Adipose tissue (tissue), 3 donors: ENCODE measurements around the gene ZNF132. TPM values are rescaled to one million over a fixed set of nuclear protein-coding genes. Genes with fewer than 3 reads are reported as not detected.
A peak's percentile ranks its signal among the peaks of the same experiment; 100 is the strongest.
"Not testable (repeated sequence)": the region's sequence is repeated elsewhere in the genome, so short reads cannot be mapped to it uniquely, and the experiment has no call there.

Source experiments
- H3K27ac ChIP-seq: one replicate; pipeline ENCODE4 v1.5.1; 2013; ENCODE audit warnings: low read depth, low read length
- WGBS, 3 donors: extraction: QIAGEN DNeasy Blood & Tissue Kit; methylation state at CpG; one replicate each; pipeline ENCODE4 v1.1.7; 2013; 5-methylcytosine and 5-hydroxymethylcytosine counted together
- polyA plus RNA-seq, 3 donors: library from polyadenylated mRNA; stranded (reverse); fragments of 200-250 nt; gene quantifications; one replicate each; pipeline ENCODE4 v1.2.3, GENCODE V29; 2013
- donor health status: healthy with polysubstance abuse.
- donor health status: Bipolar disorder and iron deficiency.
- donor health status: healthy.

The ZNF132 gene
- polyA plus RNA-seq, 3 donors: 0.45 to 1.0 (median 0.89) TPM

DNA sequence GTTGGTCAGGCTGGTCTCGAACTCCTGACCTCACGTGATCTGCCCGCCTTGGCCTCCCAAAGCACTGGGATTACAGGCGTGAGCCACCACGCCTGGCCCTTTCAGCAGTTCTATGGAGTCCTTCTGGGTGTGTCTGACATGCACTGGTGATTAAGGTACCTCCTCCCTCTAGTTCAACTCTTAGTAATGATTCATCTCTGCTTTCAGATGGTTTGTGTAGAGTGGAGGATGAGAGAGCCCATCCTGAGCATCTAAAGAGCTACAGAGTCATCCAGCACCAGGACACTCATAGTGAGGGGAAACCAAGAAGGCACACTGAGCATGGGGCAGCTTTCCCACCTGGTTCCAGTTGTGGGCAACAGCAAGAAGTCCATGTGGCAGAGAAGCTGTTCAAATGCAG is 23.3 kb downstream of the ZNF132 start:
- no peak overlapping the region for H3K27ac ChIP-seq
- 97 to 100% (median 98%) methylated on average over 5 of the region's 5 CpGs for WGBS, 3 donors

DNA sequence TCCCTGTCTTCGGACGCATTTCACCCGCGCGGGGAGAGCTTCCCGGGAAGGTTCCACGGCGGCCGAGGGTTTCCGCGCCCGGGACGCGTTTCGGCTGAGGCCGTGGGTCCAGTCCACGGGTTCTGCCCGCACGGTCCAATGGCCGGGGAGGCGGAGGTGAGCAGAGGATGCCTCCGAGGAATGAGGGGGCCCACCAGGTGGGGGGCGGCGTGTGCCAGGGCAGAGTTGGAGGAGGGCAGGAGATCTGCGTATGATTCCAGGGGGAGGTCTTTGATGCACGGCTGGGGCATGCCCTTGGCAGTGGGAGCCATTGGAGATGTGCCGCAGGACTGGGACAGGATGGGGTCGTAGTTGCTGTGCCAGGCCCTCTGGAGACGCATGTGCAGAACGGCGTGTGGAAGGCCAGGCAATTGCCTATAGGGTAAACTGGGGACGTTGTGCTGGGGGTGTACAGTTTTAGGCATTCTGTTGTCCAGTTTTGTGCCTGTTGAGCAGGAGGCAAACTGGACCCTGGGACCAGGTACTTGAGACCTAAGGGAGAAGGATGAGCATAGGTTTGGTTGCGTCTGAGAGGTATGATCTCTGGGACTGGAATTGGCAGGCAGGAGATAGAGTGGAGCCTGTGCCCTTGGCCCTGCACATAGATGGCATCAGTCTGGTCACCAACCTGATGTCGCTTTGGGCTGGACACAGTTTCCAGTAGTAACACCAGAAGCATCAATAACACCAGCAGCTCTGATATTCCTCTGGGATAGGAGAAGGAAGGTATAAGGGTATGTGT is 30.8 kb downstream of the ZNF132 start:
- peak overlapping the region; percentile 65 for H3K27ac ChIP-seq

DNA sequence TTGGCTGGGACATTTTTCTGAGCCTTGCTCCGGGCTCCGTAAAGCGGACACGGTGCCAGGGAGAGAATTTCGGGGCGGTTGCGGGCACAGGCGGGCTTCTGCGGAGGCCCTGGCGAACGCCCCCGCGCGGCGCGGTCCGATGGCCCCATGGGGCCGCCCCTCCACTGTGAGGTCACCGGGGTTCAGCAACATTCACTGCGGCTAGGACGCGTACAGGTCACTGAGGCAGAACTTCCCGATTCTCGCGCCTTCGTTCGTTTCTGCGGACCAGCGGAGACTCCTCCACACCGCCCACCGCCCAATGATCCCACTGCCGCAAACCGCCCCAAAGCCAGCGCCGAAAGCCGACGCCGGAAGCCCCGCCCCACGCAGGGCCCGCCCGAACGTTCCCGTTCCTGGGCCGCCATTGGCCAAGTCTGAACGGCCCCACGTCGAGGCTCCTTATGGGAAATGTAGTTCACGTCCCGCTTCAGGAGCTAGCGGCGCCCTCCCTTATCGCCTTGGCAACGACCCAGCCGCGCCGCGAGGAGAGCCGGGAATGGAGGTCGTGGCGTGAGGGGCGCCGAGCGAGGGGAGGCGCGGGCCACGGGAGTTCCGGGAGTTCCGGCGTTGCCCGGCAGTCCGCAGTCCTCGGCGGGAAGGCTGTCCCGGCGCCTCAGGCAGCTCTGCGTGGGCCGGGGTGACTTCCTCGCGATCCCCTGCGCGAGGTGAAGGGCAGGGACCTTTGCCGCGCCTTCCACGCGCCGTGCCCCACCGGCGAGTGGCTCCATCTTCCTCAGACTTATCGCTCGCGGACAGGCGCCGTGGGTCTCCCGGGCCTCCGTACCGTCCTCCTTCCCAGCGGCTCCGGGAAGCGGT is 31.6 kb downstream of the ZNF132 start, which contains the start of gene ZNF584:
Gene ZNF584, plus strand, starts transcription at position 498 of the 858 bp plus-strand sequence. CDS start 499 bp downstream, outside the sequence.
- H3K27ac ChIP-seq: peak within 1 kb of the TSS; percentile 65
- 0% methylated on average over 96 to 100 of the region's 100 CpGs for WGBS, 3 donors

More for the DNA sequence above, 30.8 kb downstream of the ZNF132 start:
- WGBS, 3 donors: 2 to 5% (median 3%) methylated on average over 34 of the region's 34 CpGs

DNA sequence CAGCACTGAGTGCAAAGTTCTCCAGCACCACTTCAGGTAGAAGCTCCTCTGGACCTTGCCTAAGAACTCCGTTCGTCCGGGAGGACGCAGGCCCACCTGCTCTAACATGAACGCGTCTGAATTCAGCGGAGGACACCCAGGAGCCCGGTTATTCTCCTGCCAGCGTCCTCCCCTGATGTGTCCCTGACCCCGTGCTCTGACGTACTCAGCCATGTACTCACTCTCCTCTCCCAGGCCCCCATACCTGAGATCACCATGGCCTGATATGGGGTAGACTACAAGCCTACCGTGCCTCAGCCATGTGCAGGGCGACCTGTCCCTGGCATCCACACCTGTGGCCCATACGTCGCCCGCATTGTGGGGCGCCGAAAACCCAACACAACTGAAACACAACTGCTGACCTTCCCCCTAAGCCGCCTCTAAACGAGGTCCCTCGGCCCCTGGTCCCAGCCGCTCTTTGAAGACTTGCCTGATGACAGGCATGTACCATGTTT is 32.2 kb downstream of the ZNF132 start:
- no peak overlapping the region for H3K27ac ChIP-seq
- WGBS, 3 donors: 4 to 19% (median 17%) methylated on average over 22 of the region's 22 CpGs

DNA sequence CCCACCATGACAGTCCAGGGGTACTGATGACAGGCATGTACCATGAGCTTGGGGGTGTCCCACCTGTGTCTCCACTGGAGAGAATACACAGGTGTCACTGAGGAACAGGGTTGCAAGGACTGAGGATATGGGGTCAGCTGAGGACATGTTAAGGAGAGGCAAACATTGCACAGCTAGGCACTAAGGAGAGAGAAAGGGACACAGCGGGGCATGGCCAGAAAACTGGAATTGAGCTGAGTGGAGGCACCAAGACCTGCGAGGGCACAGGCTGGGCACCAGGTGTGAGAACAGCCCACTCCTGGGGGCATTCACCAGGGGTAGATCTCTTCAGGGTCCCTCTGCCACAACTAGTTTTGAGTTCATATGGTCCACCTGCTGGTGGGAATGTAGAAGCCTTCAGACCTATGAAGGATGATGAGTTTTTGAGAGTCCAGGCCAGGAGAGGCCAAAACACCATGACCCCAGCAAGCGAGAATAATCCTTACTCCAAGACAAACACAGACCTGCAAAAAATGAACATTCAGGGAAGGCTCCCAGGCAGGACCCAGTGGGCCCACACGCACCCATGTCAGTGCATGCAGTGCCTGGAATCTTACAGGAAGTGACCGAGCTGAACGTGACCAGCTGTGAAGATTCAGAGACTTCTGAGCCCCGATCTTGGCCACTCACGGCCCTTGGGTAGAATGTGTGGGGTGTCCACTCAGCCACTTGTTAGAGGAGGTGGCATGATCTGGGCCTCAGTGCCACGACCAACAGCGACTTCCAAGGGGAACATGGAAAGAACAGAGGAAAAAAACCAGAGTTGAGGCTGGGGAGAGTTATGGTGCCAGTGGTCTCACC is 32.9 kb downstream of the ZNF132 start:
- 61 to 72% (median 63%) methylated on average over 10 of the region's 10 CpGs for WGBS, 3 donors
- no peak overlapping the region for H3K27ac ChIP-seq

DNA sequence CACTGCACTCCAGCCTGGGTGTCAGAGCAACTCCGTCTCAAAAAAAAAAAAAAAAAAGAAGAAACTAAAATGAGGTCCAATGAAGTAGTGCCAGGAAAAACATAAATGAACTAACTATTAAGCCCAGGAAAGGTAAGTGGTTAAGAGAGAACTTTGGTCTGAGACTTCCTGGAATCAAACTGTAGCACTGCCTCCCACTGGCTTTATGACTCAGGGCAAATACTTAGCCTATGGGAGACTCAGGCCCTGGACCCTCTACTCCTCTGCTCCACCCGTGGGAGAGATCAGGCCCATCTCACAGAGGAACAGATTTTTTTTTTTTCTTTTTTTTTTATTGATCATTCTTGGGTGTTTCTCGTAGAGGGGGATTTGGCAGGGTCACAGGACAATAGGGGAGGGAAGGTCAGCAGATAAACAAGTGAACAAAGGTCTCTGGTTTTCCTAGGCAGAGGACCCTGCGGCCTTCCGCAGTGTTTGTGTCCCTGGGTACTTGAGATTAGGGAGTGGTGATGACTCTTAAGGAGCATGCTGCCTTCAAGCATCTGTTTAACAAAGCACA is 36.0 kb downstream of the ZNF132 start:
- not testable (repeated sequence) for H3K27ac ChIP-seq
- 70 to 82% (median 77%) methylated on average over 5 of the region's 5 CpGs for WGBS, 3 donors

DNA sequence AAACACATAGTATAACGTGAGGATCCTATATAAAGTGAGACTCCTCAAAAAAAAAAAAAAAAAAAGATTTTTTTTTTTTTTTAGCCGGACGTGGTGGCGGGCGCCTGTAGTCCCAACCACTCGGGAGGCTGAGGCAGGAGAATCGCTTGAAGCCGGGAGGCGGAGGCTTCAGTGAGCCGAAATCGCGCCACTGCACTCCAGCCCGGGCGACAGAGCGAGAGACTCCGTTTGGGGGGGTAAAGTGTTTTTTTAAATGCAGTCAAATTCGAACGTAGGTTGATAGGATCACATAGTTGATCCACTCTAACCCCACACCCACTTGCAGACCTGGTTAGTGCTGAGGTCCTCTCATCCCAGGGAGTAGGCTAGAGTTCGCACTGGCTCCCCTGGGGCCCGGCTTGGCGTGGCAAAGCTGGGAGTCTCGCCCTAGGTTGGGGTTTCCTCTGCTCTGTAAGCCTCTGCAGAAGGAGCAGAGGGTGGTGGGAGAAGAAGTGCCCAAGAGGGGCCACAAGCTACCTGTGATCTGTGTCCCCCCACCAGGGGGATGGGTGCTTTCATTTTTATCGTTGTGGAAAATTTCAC is 38.0 kb downstream of the ZNF132 start:
- WGBS, 3 donors: 25 to 37% (median 28%) methylated on average over 20 to 23 of the region's 23 CpGs
- no peak overlapping the region for H3K27ac ChIP-seq

DNA sequence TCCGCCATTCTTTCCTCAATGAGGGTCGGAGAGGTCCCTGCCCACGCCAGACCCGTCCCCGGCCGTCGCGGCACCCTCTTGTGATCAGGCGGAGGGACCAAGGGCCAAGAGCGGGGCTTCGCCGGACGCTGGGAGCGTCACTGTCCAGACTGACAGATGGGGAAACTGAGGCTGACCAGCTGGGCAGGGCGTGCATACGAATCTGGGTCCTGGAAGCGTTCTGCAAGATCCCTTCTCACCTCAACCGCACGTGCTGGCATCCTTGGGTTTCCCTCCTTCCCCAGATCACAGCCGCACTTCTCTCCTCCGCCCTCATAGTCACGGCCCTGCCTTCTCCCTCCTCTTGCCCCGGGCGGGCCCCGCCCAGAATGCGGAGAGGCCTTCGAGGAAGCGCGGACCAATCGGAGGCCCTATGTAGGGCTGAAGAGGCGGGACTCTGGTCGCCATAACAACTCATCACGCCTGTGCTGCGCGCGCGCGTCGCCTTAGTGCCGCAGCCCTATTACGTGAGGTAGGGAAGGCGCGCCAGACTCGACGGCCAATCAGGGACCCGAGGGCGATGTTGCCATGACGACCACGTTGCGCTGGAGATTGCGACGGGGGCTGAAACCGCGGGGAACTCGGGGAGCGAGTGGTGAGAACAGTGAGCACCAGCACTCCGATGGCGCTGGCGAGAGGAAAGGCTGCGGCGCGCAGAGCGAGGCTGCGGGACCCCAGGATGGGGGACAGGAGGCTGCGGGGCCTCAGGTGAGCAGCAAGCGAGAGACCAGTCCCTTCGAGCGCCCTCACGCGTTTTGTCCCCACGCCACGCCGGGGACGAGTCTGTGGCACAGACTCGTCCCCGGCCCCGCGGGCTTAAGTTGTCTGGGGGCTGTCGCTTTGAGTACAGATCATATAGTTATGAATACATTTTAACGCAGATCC is 38.8 kb downstream of the ZNF132 start:
- H3K27ac ChIP-seq: no peak overlapping the region

DNA sequence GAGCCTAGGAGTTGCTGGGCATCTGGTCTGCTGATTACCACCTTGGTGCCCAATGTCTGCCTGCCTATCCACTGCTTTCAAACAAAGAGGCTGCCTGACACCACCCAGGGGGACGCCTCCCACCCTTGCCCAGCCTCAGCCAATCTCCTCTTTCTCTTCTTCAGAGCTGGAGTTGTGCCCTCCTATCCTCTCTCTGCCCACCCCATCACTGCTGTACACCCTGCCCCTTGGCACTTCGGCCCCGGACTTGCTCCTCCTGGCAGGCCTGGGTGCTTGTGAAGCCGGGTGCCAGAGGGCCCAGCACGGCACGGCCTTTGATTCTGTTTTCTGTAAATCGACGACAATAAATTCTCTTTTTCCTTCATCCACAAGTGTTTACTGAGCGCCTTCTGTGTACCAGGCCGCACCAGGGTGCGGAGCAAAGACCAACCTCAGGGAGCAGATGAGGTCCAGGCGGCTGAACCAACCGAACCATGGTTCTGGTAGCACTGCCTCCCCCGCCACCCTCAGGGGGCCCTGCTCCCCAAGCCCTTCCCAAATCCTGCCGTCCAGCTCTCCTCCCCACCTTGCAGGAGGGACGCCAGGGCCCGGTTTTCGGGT is 39.5 kb downstream of the ZNF132 start:
- H3K27ac ChIP-seq: no peak overlapping the region
- 43 to 55% (median 51%) methylated on average over 18 of the region's 18 CpGs for WGBS, 3 donors

More for the DNA sequence above, 38.8 kb downstream of the ZNF132 start:
- WGBS, 3 donors: 1 to 3% (median 2%) methylated on average over 72 to 80 of the region's 80 CpGs

DNA sequence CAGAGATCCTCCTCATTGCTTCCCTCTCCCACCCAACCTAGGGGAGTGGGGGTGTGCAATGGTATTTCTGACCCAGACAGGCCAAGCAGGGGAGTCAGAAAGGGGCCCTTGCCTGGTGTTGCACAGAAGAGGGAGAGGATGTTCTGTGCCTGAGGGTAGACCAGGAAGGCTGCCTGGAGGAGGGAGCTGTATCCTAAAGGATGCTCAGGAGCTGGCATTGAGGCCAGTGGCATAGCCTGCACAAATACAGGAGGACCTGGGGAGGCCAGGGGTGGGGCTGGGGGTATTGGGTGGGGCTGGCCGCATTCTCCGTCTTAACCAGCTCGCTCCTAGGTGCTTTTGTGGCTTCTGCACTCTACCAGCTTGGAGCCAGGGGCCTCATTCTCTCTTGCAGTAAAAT is 40.0 kb downstream of the ZNF132 start:
- no peak overlapping the region for H3K27ac ChIP-seq
- WGBS, 3 donors: 96 to 99% (median 97%) methylated on average over 3 of the region's 3 CpGs

DNA sequence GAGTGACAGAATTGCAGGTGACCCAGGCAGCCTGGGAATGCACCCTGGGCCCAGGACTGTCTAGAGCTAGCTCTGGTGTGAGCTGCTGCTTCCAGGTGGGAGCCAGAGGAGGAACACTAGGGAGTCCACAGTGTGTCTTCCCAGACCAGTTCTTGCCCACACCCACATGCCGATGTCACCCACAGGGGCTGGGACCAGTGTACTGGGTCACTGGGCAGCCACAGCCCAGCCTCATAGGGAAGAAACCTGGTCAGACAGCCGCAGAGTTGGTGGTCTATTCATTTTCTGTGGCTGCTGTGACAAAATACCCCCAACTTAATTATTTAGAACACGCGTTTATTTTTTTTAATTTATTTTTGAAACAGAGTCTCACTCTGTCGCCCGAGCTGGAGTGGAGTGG is 41.4 kb downstream of the ZNF132 start:
- no peak overlapping the region for H3K27ac ChIP-seq
- 93 to 96% (median 95%) methylated on average over 6 of the region's 6 CpGs for WGBS, 3 donors

DNA sequence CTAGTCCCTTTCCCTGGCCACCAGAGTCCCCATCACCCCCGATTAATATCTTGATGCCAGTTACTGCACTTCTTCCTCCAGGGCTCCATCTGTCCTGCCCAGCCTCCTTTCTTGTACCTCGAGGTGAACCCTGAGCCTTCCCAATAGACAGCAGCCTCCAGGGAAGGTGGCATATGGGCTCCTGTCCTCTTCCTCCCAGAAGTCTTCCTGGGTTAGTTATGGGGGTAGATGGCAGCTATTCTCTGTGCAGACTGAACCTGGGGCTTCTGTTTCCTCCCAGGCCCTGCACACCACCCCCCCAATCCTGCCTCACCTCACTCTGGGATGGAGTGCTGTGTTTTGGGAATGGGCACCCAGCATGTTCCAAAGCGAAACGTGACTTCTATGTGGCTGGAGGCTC is 41.9 kb downstream of the ZNF132 start:
- 72 to 85% (median 83%) methylated on average over 4 of the region's 4 CpGs for WGBS, 3 donors
- H3K27ac ChIP-seq: no peak overlapping the region

DNA sequence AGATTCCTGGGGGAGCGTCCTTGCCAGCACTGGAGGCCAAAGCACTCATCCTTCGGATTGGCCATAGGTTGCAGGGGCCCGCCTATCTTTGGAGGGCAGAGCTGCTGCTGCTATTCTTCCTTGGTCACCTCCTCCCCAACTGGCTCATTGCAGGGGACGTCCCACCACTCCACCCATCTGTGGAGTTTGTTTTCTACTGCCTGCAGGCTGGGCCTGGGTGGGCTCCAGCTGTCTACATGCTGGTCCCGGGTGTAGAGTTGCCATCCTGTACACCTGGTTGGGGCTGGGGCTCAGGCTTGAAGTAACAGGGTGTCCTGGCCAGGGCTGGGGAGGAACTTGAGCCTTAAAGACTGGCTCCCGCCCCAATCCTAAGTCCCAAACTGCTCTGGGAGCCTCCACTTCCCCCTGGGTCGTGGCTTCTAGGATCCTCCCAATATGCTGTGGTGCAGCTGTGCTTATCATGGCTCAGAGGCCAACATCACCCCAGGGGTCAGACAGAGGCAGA is 42.4 kb downstream of the ZNF132 start:
- WGBS, 3 donors: 59 to 68% (median 67%) methylated on average over 7 of the region's 7 CpGs
- no peak overlapping the region for H3K27ac ChIP-seq

DNA sequence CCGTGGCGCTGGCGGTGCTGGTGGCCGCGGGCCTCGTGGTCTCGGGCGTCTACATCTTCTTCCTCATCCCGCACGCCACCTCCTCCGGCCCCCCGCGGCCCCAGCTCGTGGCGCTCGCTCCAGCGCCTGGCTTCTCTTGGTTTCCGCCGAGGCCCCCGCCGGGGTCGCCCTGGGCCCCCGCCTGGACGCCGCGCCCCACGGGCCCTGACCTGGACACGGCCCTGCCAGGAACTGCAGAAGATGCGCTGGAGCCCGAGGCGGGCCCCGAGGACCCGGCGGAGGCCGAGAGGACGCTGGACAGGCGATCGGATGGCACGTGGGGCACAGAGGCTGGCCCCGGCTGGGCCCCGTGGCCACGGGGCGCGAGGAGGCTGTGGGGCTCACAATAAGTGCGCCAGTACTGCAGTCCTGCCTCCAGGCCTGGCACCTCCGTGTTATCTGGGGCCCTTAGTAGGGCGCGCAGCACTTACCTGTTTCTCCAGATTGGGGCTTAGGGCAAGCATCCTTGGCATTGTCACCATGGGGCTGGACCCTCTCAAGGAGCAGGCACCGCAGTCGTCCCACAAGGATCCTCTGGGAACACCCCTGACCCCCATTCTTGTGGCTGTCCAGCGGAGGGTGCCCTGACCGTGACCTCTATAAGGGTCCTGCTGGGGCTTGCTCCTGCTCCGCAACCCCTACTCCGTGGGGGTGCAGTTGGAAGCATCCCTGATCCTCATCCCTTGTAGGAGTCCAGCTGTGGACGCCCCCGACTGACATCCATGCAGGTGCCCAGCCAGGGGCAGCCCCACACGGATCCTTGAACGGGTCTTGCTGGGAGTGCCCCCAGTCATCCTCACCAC is 43.0 kb downstream of the ZNF132 start:
- 26 to 29% (median 27%) methylated on average over 51 to 58 of the region's 58 CpGs for WGBS, 3 donors
- no peak overlapping the region for H3K27ac ChIP-seq

DNA sequence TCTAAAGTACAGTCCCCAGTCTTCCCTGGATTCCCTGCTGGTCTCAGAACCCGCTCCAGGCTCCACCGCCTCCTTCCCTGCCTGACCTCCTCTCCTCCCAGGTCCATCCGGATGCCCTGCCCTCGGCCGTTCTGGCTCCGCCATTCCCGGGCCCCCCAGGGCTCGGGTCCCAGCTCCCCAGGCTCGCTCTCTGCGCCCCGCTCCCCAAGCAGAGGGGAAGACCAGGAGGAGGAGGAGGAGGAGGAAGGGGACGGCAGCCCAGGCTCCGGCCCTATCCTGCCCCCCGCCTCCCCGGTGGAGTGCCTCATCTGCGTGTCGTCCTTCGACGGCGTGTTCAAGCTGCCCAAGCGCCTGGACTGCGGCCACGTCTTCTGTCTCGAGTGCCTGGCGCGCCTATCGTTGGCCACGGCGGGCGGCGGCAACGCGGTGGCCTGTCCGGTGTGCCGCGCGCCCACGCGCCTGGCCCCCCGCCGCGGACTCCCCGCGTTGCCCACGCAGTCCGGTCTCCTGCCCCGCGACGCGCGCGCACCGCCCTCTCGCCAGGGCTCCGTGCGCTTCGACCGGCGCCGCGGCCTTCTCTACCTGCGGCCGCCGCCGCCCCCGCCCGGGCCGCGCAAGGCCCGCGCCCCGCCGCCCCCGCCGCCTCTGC is 43.9 kb downstream of the ZNF132 start:
- WGBS, 3 donors: 4 to 6% (median 5%) methylated on average over 26 to 75 of the region's 75 CpGs
- no peak overlapping the region for H3K27ac ChIP-seq
